Esophagus (tissue), 2 donors: ENCODE data around the gene ZFYVE28. TPM values are rescaled to one million over a fixed set of nuclear protein-coding genes. Genes with fewer than 3 reads are reported as not detected.

Experiments
- H3K27ac ChIP-seq, 2 donors: one replicate each; pipeline ENCODE4 v1.5.1; 2013; ENCODE audit warnings: low read depth in 2 of 2, mild to moderate bottlenecking in 2 of 2, inconsistent platforms in 1 of 2, low read length in 1 of 2, moderate library complexity in 1 of 2
- H3K27me3 ChIP-seq, 2 donors: one replicate each; pipeline ENCODE4 v1.6.1; 2013; ENCODE audit warnings: low read length in 2 of 2, control low read depth in 1 of 2, mild to moderate bottlenecking in 1 of 2; ENCODE audit not compliant: insufficient read depth in 2 of 2, control insufficient read depth in 1 of 2
- H3K36me3 ChIP-seq, 2 donors: one replicate each; pipeline ENCODE4 v1.6.1; 2013; ENCODE audit warnings: low read length in 1 of 2; ENCODE audit not compliant: control insufficient read depth in 2 of 2, insufficient read depth in 2 of 2
- H3K4me1 ChIP-seq, 2 donors: one replicate each; pipeline ENCODE4 v1.6.1; 2013; ENCODE audit warnings: low read length in 1 of 2; ENCODE audit not compliant: control insufficient read depth in 2 of 2, insufficient read depth in 2 of 2
- H3K4me3 ChIP-seq, 2 donors: one replicate each; pipeline ENCODE4 v1.5.1; 2013; ENCODE audit warnings: low read length in 2 of 2, mild to moderate bottlenecking in 2 of 2, low read depth in 1 of 2, moderate library complexity in 1 of 2
- H3K9me3 ChIP-seq, 2 donors: one replicate each; pipeline ENCODE4 v1.6.1; 2013; ENCODE audit warnings: mild to moderate bottlenecking in 2 of 2, low read depth in 1 of 2, low read length in 1 of 2, moderate library complexity in 1 of 2; ENCODE audit not compliant: control insufficient read depth in 2 of 2, insufficient read depth in 1 of 2
- WGBS, 2 donors: extraction: QIAGEN DNeasy Blood & Tissue Kit; methylation state at CpG; one replicate each; pipeline ENCODE4 v1.1.7; 2013; 5-methylcytosine and 5-hydroxymethylcytosine counted together
- polyA plus RNA-seq, 2 donors: library from polyadenylated mRNA; stranded (reverse); fragments of 200-250 nt; gene quantifications; one replicate each; pipeline ENCODE4 v1.2.3, GENCODE V29; 2013
- donor health status: healthy with polysubstance abuse.
- donor health status: Bipolar disorder and iron deficiency.

Gene ZFYVE28
- polyA plus RNA-seq, 2 donors = 5.2 to 5.4 TPM

DNA sequence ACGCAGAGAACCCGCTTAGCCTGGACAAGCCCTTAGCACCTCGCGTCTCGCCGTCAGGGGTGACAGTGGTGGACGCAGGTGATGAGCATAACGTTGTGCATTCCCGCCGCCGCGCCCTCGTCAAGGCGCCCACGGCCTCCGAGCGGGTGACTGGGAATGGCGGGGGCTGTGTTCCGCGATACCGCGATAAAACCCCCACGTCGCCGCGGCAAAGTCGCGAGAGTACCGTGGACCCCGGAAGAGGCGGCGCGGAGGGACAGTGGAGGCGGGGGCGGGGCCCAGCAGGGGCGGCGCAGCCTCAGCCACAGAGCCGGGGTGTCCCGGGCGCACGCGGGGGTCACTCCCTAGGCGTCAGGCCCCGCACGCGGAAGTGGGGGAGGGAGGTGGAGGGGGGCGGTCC is 53.8 kb downstream of the ZFYVE28 start:
- H3K4me3 ChIP-seq = peak overlapping the region; percentile 50 to 59
- no peak overlapping the region for H3K27ac ChIP-seq
- H3K36me3 ChIP-seq = no peaks in the 10 kb centered on the region
- WGBS, 2 donors = 13 to 14% methylated on average over 46 to 47 of the region's 47 CpGs
- no peaks in the 10 kb centered on the region for H3K9me3 ChIP-seq
- H3K27me3 ChIP-seq = no peaks in the 10 kb centered on the region
- peaks cover 0 to 17% of the 10 kb centered on the region in 2 donors for H3K4me1 ChIP-seq

GRCh38 chr4:2363951-2364653 is 54.3 kb downstream of the ZFYVE28 start:
- no peaks in the 10 kb centered on the region for H3K27me3 ChIP-seq
- H3K9me3 ChIP-seq = no peaks in the 10 kb centered on the region
- H3K4me3 ChIP-seq = peak overlapping the region; percentile 50 to 59
- WGBS, 2 donors = 55 to 57% methylated on average over 17 of the region's 17 CpGs
- peaks cover 0 to 17% of the 10 kb centered on the region in 2 donors for H3K4me1 ChIP-seq
- no peaks in the 10 kb centered on the region for H3K36me3 ChIP-seq
- no peak overlapping the region for H3K27ac ChIP-seq

- Histone ChIP-seq H3K27ac (no peak overlapping the region), H3K9me3 (no peaks in the 10 kb centered on the region), H3K4me3 (no peak overlapping the region), H3K27me3 (no peaks in the 10 kb centered on the region), H3K4me1 (peaks cover 0 to 17% of the 10 kb centered on the region in 2 donors), H3K36me3 (no peaks in the 10 kb centered on the region)
- WGBS, 2 donors = 62 to 81% methylated on average over 12 of the region's 12 CpGs
These were observed 55.3 kb downstream of the ZFYVE28 start for GRCh38 chr4:2363056-2363721.

GRCh38 chr4:2362266-2363055 is 56.0 kb downstream of the ZFYVE28 start:
- H3K27me3 ChIP-seq = no peaks in the 10 kb centered on the region
- no peak overlapping the region for H3K4me3 ChIP-seq
- H3K4me1 ChIP-seq = peaks cover 0 to 17% of the 10 kb centered on the region in 2 donors
- WGBS, 2 donors = 89% methylated on average over 15 of the region's 15 CpGs
- H3K36me3 ChIP-seq = no peaks in the 10 kb centered on the region
- H3K27ac ChIP-seq = no peak overlapping the region
- H3K9me3 ChIP-seq = no peaks in the 10 kb centered on the region

- no peaks in the 10 kb centered on the region for H3K36me3 ChIP-seq
- H3K9me3 ChIP-seq = no peaks in the 10 kb centered on the region
- H3K27ac ChIP-seq = no peak overlapping the region
- no peaks in the 10 kb centered on the region for H3K27me3 ChIP-seq
- no peak overlapping the region for H3K4me3 ChIP-seq
- 85 to 86% methylated on average over 23 of the region's 23 CpGs for WGBS, 2 donors
- peaks cover 0 to 17% of the 10 kb centered on the region in 2 donors for H3K4me1 ChIP-seq
These were observed 56.8 kb downstream of the ZFYVE28 start for GRCh38 chr4:2361366-2362265.

DNA sequence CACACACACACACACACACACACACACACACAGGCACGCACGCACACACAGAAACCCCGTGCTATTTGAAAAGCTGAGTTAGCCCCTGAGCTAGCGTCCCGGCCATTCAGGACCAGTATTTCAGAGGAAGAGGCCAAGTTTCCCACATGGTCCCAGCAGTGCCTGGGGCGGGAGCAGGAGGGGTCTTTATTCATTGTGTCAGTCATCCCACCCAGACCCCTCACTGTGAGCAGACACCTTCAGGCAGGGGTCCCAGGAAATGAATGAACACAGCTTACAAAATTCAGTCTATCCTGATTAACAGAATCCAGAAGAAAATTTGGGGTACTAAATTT is 58.1 kb downstream of the ZFYVE28 start:
- Histone ChIP-seq H3K27me3 (no peaks in the 10 kb centered on the region), H3K27ac (no peak overlapping the region), H3K4me1 (peaks cover 0 to 17% of the 10 kb centered on the region in 2 donors), H3K9me3 (no peaks in the 10 kb centered on the region), H3K4me3 (no peak overlapping the region), H3K36me3 (no peaks in the 10 kb centered on the region)
- 87 to 91% methylated on average over 6 of the region's 6 CpGs for WGBS, 2 donors

- Histone ChIP-seq H3K9me3 (no peaks in the 10 kb centered on the region), H3K27ac (no peak overlapping the region), H3K27me3 (no peaks in the 10 kb centered on the region), H3K36me3 (no peaks in the 10 kb centered on the region), H3K4me3 (no peak overlapping the region), H3K4me1 (peaks cover 0 to 15% of the 10 kb centered on the region in 2 donors)
- 89 to 91% methylated on average over 24 of the region's 24 CpGs for WGBS, 2 donors
These were observed 58.7 kb downstream of the ZFYVE28 start for GRCh38 chr4:2359591-2360395.

- no peak overlapping the region for H3K27ac ChIP-seq
- no peaks in the 10 kb centered on the region for H3K36me3 ChIP-seq
- no peaks in the 10 kb centered on the region for H3K9me3 ChIP-seq
- 83 to 84% methylated on average over 21 of the region's 21 CpGs for WGBS, 2 donors
- peaks cover 0 to 3% of the 10 kb centered on the region in 2 donors for H3K4me1 ChIP-seq
- H3K27me3 ChIP-seq = no peaks in the 10 kb centered on the region
- H3K4me3 ChIP-seq = no peak overlapping the region
These were observed 60.4 kb downstream of the ZFYVE28 start for GRCh38 chr4:2357821-2358745.
